HEK293T (cell line): ENCODE data around the gene VSTM5.

Experiments
- CTCF ChIA-PET: fragments of 350-600 bp; formaldehyde crosslinking; extraction: SDS; loops from one replicate; lab custom pipeline; 2021; ENCODE audit warnings: antibody characterized with exemption, inconsistent platforms; lab: Yijun Ruan, JAX
- POLR2A ChIA-PET: fragments of 350-600 bp; formaldehyde crosslinking; extraction: SDS; loops from one replicate; lab custom pipeline; 2020; ENCODE audit warnings: antibody characterized with exemption, inconsistent platforms; lab: Yijun Ruan, JAX
- DNase-seq: peaks from one replicate; pipeline ENCODE4 v3.0.0; 2012; ENCODE audit warnings: mixed read lengths; ENCODE audit errors: extremely low spot score
- CTBP1 ChIP-seq: fragments of 450-650 bp; IDR thresholded peaks from 2 replicates; pipeline ENCODE4 v1.6.1; 2016; ENCODE audit warnings: borderline replicate concordance
- FOXA1 ChIP-seq: fragments of 450-650 bp; IDR thresholded peaks from 2 replicates; pipeline ENCODE4 v1.6.1; 2016; ENCODE audit warnings: mild to moderate bottlenecking
- LEF1 ChIP-seq: fragments of 450-650 bp; IDR thresholded peaks from 2 replicates; pipeline ENCODE4 v1.6.1; 2017; ENCODE audit warnings: mild to moderate bottlenecking, borderline replicate concordance

The VSTM5 gene

GRCh38 chr11:93770160-93770559 lies 80.3 kb downstream of the VSTM5 start:
- CTCF ChIA-PET = no interaction called here
- DNase-seq = no peak
- POLR2A ChIA-PET = interaction anchor here (0.7 to 1.1 kb wide), 2 partner anchors 14 to 28 kb away, joined by 4 to 5 read pairs; partner anchors contain the start of genes C11orf54, MED17 and TAF1D
- TF ChIP-seq FOXA1 (no peak), CTBP1 (no peak), LEF1 (no peak)
